ENCODE data around the gene KIR2DL4. TPM values are rescaled to one million over a fixed set of nuclear protein-coding genes. Genes with fewer than 3 reads are reported as not detected.
"Not testable (repeated sequence)": the region's sequence is repeated elsewhere in the genome, so short reads cannot be mapped to it uniquely, and the experiment has no call there.

KIR2DL4 gene
- total RNA-seq, 1 donor = not detected

DNA sequence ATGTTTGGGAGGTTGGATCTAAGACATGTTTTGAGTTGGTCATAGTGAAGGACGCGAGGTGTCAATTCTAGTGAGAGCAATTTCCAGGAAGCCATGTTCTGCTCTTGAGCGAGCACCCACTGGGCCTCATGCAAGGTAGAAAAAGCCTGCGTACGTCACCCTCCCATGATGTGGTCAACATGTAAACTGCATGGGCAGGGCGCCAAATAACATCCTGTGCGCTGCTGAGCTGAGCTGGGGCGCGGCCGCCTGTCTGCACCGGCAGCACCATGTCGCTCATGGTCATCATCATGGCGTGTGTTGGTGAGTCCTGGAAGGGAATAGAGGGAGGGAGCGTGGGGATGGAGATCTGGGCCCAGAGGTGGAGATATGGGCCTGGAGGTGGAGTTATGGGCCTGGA is 29.1 kb downstream of the KIR2DL4 start, which contains the start of gene KIR2DS4:
KIR2DS4 (plus strand) TSS at position 181 of the 400 bp plus-strand sequence.
- not testable (repeated sequence) for H3K4me2 ChIP-seq (ENCODE audit: insufficient read depth, low read length); DNase-seq (ENCODE audit: insufficient read length, low spot score, missing footprints); H3K36me3 ChIP-seq (ENCODE audit: insufficient read depth, low read length); H3K9me3 ChIP-seq (ENCODE audit: low read depth, low read length); H2AFZ ChIP-seq (ENCODE audit: low read length); H3K27ac ChIP-seq (ENCODE audit: low read depth, low read length); H4K20me1 ChIP-seq (ENCODE audit: insufficient read depth, low read length); H3K27me3 ChIP-seq (ENCODE audit: insufficient read depth, low read length); H3K4me3 ChIP-seq (ENCODE audit: insufficient read depth, low read length); H3K4me1 ChIP-seq (ENCODE audit: insufficient read depth, low read length); H3K79me2 ChIP-seq (ENCODE audit: insufficient read depth, low read length)

DNA sequence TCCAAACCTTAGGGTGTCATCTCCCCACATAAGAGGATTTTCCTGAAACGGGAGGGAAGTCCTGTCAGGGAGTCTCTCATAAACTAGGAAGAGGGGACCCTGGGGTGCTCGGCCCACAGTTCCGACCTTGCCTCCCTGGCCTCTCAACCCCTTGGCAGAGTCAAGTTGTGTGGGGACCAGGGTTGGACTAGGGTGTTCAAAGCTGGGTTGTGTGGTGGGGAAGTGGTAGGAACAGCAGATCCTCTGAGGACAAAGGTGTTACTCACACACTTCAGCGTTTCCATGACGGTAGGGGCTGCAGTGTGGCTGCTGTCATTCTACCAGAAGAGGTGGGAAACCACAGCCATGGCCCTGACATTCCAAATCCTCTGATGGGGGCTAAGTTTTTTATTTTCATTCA is 31.7 kb downstream of the KIR2DL4 start:
- H3K27me3 ChIP-seq (ENCODE audit: insufficient read depth, low read length); DNase-seq (ENCODE audit: insufficient read length, low spot score, missing footprints); H3K27ac ChIP-seq (ENCODE audit: low read depth, low read length); H3K4me2 ChIP-seq (ENCODE audit: insufficient read depth, low read length); H3K79me2 ChIP-seq (ENCODE audit: insufficient read depth, low read length); H3K4me1 ChIP-seq (ENCODE audit: insufficient read depth, low read length); H3K36me3 ChIP-seq (ENCODE audit: insufficient read depth, low read length); H2AFZ ChIP-seq (ENCODE audit: low read length); H4K20me1 ChIP-seq (ENCODE audit: insufficient read depth, low read length); H3K9me3 ChIP-seq (ENCODE audit: low read depth, low read length); H3K4me3 ChIP-seq (ENCODE audit: insufficient read depth, low read length): not testable (repeated sequence)

DNA sequence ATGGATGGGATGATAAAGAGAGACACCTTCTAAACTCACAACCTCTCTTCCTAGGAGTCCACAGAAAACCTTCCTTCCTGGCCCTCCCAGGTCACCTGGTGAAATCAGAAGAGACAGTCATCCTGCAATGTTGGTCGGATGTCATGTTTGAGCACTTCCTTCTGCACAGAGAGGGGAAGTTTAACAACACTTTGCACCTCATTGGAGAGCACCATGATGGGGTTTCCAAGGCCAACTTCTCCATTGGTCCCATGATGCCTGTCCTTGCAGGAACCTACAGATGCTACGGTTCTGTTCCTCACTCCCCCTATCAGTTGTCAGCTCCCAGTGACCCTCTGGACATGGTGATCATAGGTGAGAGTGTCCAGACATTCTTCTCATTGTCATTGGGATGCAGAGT is 34.1 kb downstream of the KIR2DL4 start:
- not testable (repeated sequence) for H3K79me2 ChIP-seq (ENCODE audit: insufficient read depth, low read length); H3K27me3 ChIP-seq (ENCODE audit: insufficient read depth, low read length); H3K27ac ChIP-seq (ENCODE audit: low read depth, low read length); H3K4me1 ChIP-seq (ENCODE audit: insufficient read depth, low read length); H4K20me1 ChIP-seq (ENCODE audit: insufficient read depth, low read length); H3K4me3 ChIP-seq (ENCODE audit: insufficient read depth, low read length); H3K9me3 ChIP-seq (ENCODE audit: low read depth, low read length); DNase-seq (ENCODE audit: insufficient read length, low spot score, missing footprints); H3K36me3 ChIP-seq (ENCODE audit: insufficient read depth, low read length); H2AFZ ChIP-seq (ENCODE audit: low read length); H3K4me2 ChIP-seq (ENCODE audit: insufficient read depth, low read length)

DNA sequence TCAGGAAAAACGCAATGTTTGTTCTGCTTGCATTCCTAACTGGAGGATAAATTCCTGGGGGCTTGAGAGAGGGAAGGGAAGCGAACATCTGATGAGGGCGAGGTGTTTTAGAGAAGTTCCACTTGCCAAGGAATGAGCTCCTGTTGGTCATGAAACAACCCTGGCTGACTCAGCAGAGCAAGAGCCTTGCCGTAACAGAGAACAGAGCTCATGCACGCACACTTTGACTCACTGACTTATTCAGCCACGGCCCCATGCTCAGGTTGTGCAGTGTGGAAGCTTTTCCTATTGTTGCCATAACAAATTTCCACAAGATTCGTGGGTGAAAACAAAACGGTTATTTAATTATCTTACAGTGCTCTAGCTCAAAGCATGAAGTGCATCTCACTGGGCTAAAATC is 39.8 kb downstream of the KIR2DL4 start:
- H3K79me2 ChIP-seq (ENCODE audit: insufficient read depth, low read length); H3K4me1 ChIP-seq (ENCODE audit: insufficient read depth, low read length); H2AFZ ChIP-seq (ENCODE audit: low read length); H4K20me1 ChIP-seq (ENCODE audit: insufficient read depth, low read length); DNase-seq (ENCODE audit: insufficient read length, low spot score, missing footprints); H3K27me3 ChIP-seq (ENCODE audit: insufficient read depth, low read length); H3K36me3 ChIP-seq (ENCODE audit: insufficient read depth, low read length); H3K9me3 ChIP-seq (ENCODE audit: low read depth, low read length); H3K4me2 ChIP-seq (ENCODE audit: insufficient read depth, low read length); H3K27ac ChIP-seq (ENCODE audit: low read depth, low read length); H3K4me3 ChIP-seq (ENCODE audit: insufficient read depth, low read length): not testable (repeated sequence)

DNA sequence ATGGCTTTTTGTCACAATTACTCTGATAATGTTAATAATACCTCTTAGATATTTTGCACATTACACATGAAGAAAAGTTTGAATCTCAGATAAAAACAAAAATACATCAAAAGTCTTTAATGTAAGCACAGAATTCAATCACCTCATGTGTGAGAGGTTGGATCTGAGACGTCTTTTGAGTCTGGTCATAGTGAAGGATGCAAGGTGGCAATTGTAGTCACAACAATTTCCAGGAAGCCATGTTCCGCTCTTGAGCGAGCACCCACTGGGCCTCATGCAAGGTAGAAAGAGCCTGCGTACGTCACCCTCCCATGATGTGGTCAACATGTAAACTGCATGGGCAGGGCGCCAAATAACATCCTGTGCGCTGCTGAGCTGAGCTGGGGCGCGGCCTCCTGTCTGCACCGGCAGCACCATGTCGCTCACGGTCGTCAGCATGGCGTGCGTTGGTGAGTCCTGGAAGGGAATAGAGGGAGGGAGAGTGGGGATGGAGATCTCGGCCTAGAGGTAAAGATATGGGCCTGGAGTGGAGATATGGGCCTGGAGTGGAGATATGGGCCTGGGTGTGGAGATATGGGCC is 46.7 kb downstream of the KIR2DL4 start, which contains the start of gene KIR3DL2:
KIR3DL2 (plus strand) TSS at position 383 of the 580 bp plus-strand sequence; CDS start at position 416, 33 bp downstream.
- H3K79me2 ChIP-seq (ENCODE audit: insufficient read depth, low read length); DNase-seq (ENCODE audit: insufficient read length, low spot score, missing footprints); H3K36me3 ChIP-seq (ENCODE audit: insufficient read depth, low read length); H3K27ac ChIP-seq (ENCODE audit: low read depth, low read length); H4K20me1 ChIP-seq (ENCODE audit: insufficient read depth, low read length); H3K4me1 ChIP-seq (ENCODE audit: insufficient read depth, low read length); H3K4me3 ChIP-seq (ENCODE audit: insufficient read depth, low read length); H2AFZ ChIP-seq (ENCODE audit: low read length); H3K27me3 ChIP-seq (ENCODE audit: insufficient read depth, low read length); H3K4me2 ChIP-seq (ENCODE audit: insufficient read depth, low read length); H3K9me3 ChIP-seq (ENCODE audit: low read depth, low read length): not testable (repeated sequence)

DNA sequence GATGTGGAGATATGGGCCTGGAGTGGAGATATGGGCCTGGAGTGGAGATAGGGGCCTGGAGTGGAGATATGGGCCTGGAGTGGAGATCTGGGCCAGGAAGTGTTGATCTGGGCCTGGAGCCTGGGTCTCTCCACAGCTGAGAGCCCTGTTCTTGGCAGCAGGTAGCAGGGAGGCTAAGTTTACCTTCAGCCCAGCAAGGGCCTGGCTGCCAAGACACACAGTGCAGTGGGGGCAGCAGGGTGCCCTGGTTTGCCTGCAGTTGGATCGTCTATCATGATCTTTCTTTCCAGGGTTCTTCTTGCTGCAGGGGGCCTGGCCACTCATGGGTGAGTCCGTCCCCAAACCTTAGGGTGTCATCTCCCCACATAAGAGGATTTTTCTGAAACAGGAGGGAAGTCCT is 47.5 kb downstream of the KIR2DL4 start:
- Histone ChIP-seq H3K9me3 (ENCODE audit: low read depth, low read length) (no peaks in the 10 kb centered on the region), H3K4me1 (ENCODE audit: insufficient read depth, low read length) (no peaks in the 10 kb centered on the region), H2AFZ (ENCODE audit: low read length) (no peak overlapping the region), H3K27ac (ENCODE audit: low read depth, low read length) (no peak overlapping the region), H3K36me3 (ENCODE audit: insufficient read depth, low read length) (no peaks in the 10 kb centered on the region), H3K79me2 (ENCODE audit: insufficient read depth, low read length) (no peaks in the 10 kb centered on the region), H4K20me1 (ENCODE audit: insufficient read depth, low read length) (no peaks in the 10 kb centered on the region), H3K4me2 (ENCODE audit: insufficient read depth, low read length) (no peak overlapping the region), H3K27me3 (ENCODE audit: insufficient read depth, low read length) (no peaks in the 10 kb centered on the region), H3K4me3 (ENCODE audit: insufficient read depth, low read length) (no peak overlapping the region)
- DNase-seq (ENCODE audit: insufficient read length, low spot score, missing footprints) = no peak
- TF ChIP-seq, protein P1, sequence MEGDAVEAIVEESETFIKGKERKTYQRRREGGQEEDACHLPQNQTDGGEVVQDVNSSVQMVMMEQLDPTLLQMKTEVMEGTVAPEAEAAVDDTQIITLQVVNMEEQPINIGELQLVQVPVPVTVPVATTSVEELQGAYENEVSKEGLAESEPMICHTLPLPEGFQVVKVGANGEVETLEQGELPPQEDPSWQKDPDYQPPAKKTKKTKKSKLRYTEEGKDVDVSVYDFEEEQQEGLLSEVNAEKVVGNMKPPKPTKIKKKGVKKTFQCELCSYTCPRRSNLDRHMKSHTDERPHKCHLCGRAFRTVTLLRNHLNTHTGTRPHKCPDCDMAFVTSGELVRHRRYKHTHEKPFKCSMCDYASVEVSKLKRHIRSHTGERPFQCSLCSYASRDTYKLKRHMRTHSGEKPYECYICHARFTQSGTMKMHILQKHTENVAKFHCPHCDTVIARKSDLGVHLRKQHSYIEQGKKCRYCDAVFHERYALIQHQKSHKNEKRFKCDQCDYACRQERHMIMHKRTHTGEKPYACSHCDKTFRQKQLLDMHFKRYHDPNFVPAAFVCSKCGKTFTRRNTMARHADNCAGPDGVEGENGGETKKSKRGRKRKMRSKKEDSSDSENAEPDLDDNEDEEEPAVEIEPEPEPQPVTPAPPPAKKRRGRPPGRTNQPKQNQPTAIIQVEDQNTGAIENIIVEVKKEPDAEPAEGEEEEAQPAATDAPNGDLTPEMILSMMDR (IDR thresholded peaks at IDR 0.05; ENCODE audit: extremely low read depth, low read depth, low read length) = no peak
